IMR-90 (cell line): ENCODE measurements around the gene SMYD1. TPM values are rescaled to one million over a fixed set of nuclear protein-coding genes. Genes with fewer than 3 reads are reported as not detected.

Experiments
- ATAC-seq: fragments of 200-7000 bp; cut with Tn5 transposase; 2 replicates; pipeline ENCODE4 v1.9.1; 2020; ENCODE audit warnings: low read depth, mild to moderate bottlenecking, moderate library complexity
- BruUV-seq: library from RNA; stranded (reverse); fragments of 400-500 nt; replicated peaks from 2 replicates; lab custom pipeline; 2021; lab: Mats Ljungman, UMichigan
- CTCF ChIA-PET: fragments of 300-600 bp; formaldehyde crosslinking; extraction: SDS; loops from one replicate; lab custom pipeline; 2021; ENCODE audit warnings: antibody characterized with exemption; lab: Yijun Ruan, JAX
- POLR2A ChIA-PET: fragments of 300-600 bp; sonication (Branson Sonifier 250); formaldehyde crosslinking; loops from one replicate; lab custom pipeline; 2022; ENCODE audit warnings: antibody characterized with exemption; ENCODE audit not compliant: unreplicated experiment; lab: Charles Lee
- DNase-seq: peaks from one replicate; pipeline ENCODE4 v3.0.0; 2013
- H2AFZ ChIP-seq: replicated peaks from 2 replicates; pipeline ENCODE3; 2013; ENCODE audit warnings: low read length, mild to moderate bottlenecking; ENCODE audit not compliant: poor library complexity
- H2AK5ac ChIP-seq: 2 replicates; pipeline ENCODE4 v1.6.1; 2013; ENCODE audit warnings: low read depth, low read length, inconsistent platforms
- H2AK9ac ChIP-seq: replicated peaks from 2 replicates; pipeline ENCODE3; 2013; ENCODE audit warnings: mild to moderate bottlenecking, low read depth, low read length, moderate library complexity; ENCODE audit not compliant: poor library complexity
- H2BK120ac ChIP-seq: 2 replicates; pipeline ENCODE4 v1.6.1; 2013; ENCODE audit warnings: low read depth, low read length, inconsistent platforms
- H2BK15ac ChIP-seq: 3 replicates; pipeline ENCODE4 v1.6.1; 2013; ENCODE audit warnings: low read depth, low read length, inconsistent platforms
- H2BK20ac ChIP-seq: 2 replicates; pipeline ENCODE4 v1.6.1; 2013; ENCODE audit warnings: low read depth, mild to moderate bottlenecking, inconsistent platforms, low read length, moderate library complexity
- H2BK5ac ChIP-seq: 2 replicates; pipeline ENCODE4 v1.6.1; 2013; ENCODE audit warnings: mild to moderate bottlenecking, low read depth, low read length, inconsistent platforms; ENCODE audit not compliant: poor library complexity, severe bottlenecking
- H3K14ac ChIP-seq: replicated peaks from 2 replicates; pipeline ENCODE4 v1.6.1; 2013; ENCODE audit warnings: low read depth, low read length, inconsistent platforms
- H3K18ac ChIP-seq: 2 replicates; pipeline ENCODE4 v1.6.1; 2013; ENCODE audit warnings: low read depth, low read length, control low read depth
- H3K23ac ChIP-seq: 2 replicates; pipeline ENCODE4 v1.6.1; 2013; ENCODE audit warnings: low read depth, low read length, inconsistent platforms
- H3K27ac ChIP-seq: 2 replicates; pipeline ENCODE4 v1.5.1; 2013; ENCODE audit warnings: mild to moderate bottlenecking, control low read depth, low read length; ENCODE audit not compliant: insufficient read depth
- H3K27me3 ChIP-seq: 2 replicates; pipeline ENCODE4 v1.6.1; 2013; ENCODE audit warnings: low read length; ENCODE audit not compliant: control insufficient read depth, insufficient read depth
- H3K36me3 ChIP-seq: 2 replicates; pipeline ENCODE4 v1.6.1; 2013; ENCODE audit warnings: low read length, mixed read lengths; ENCODE audit not compliant: control insufficient read depth, insufficient read depth
- H3K4ac ChIP-seq: 2 replicates; pipeline ENCODE4 v1.6.1; 2013; ENCODE audit warnings: low read depth, low read length, inconsistent platforms
- H3K4me1 ChIP-seq: 2 replicates; pipeline ENCODE4 v1.6.1; 2013; ENCODE audit warnings: low read length, mixed read lengths; ENCODE audit not compliant: control insufficient read depth, insufficient read depth
- H3K4me2 ChIP-seq: 2 replicates; pipeline ENCODE4 v1.6.1; 2013; ENCODE audit warnings: low read depth, mild to moderate bottlenecking, control low read depth, low read length, moderate library complexity
- H3K4me3 ChIP-seq: 2 replicates; pipeline ENCODE4 v1.5.1; 2013; ENCODE audit warnings: low read depth, mild to moderate bottlenecking, control low read depth, low read length, moderate library complexity; ENCODE audit not compliant: insufficient read depth
- H3K56ac ChIP-seq: 2 replicates; pipeline ENCODE4 v1.6.1; 2013; ENCODE audit warnings: low read length, inconsistent platforms; ENCODE audit not compliant: insufficient read depth; ENCODE audit errors: extremely low read depth
- H3K79me1 ChIP-seq, 2 experiments: 2 replicates each; pipeline ENCODE4 v1.6.1; 2013; ENCODE audit warnings: low read length in 2 of 2, inconsistent platforms in 1 of 2, low read depth in 1 of 2
- H3K9ac ChIP-seq: 2 replicates; pipeline ENCODE4 v1.6.1; 2013; ENCODE audit warnings: low read depth, low read length, control low read depth
- H3K9me1 ChIP-seq: 2 replicates; pipeline ENCODE4 v1.6.1; 2013; ENCODE audit warnings: low read length, inconsistent platforms; ENCODE audit not compliant: insufficient read depth
- H3K9me3 ChIP-seq: 2 replicates; pipeline ENCODE4 v1.6.1; 2013; ENCODE audit warnings: low read length; ENCODE audit not compliant: control insufficient read depth, insufficient read depth
- H4K20me1 ChIP-seq: 2 replicates; pipeline ENCODE4 v1.6.1; 2013; ENCODE audit warnings: low read length, inconsistent platforms; ENCODE audit not compliant: insufficient read depth
- H4K5ac ChIP-seq: 2 replicates; pipeline ENCODE4 v1.6.1; 2013; ENCODE audit warnings: mild to moderate bottlenecking, low read depth, low read length, control low read depth
- H4K8ac ChIP-seq, 2 experiments: 2 replicates each; pipeline ENCODE4 v1.6.1; 2013; ENCODE audit warnings: low read depth in 2 of 2, low read length in 2 of 2, control low read depth in 1 of 2, inconsistent platforms in 1 of 2
- H4K91ac ChIP-seq: 2 replicates; pipeline ENCODE4 v1.6.1; 2013; ENCODE audit warnings: low read depth, low read length, inconsistent platforms; ENCODE audit not compliant: insufficient read depth
- CEBPB ChIP-seq: IDR thresholded peaks from 2 replicates; pipeline ENCODE4 v1.6.1; 2012; ENCODE audit warnings: low read depth, low read length, improper control_type of control experiment
- RCOR1 ChIP-seq: IDR thresholded peaks from 2 replicates; pipeline ENCODE4 v1.6.1; 2012; ENCODE audit warnings: mild to moderate bottlenecking, low read length, improper control_type of control experiment; ENCODE audit not compliant: insufficient replicate concordance
- SMC3 ChIP-seq: fragments of 150-350 bp; IDR thresholded peaks from 2 replicates; pipeline ENCODE4 v1.6.1; 2016; ENCODE audit warnings: low read depth, mild to moderate bottlenecking, antibody characterized with exemption, low read length, moderate library complexity
- WGBS, 2 experiments: methylation state at CpG; one replicate each; pipeline versions ENCODE4 v1.1.5 to v1.1.7; 2013; ENCODE audit warnings: missing lambda C conversion rate in 2 of 2; ENCODE audit not compliant: insufficient read length in 1 of 2; ENCODE audit errors: extremely low coverage in 2 of 2; 5-methylcytosine and 5-hydroxymethylcytosine counted together
- dilution Hi-C: fragments of 300-500 bp; cut with HindIII; formaldehyde crosslinking; loops from one replicate; pipeline ENCODE4 v1.14.3; 2018; ENCODE audit warnings: low sequenced_read_pairs; ENCODE audit not compliant: unreplicated experiment
- in situ Hi-C: fragments of 300-500 bp; cut with MboI; formaldehyde crosslinking; loops from 3 replicates; pipeline ENCODE4 v1.14.3; 2019; ENCODE audit warnings: low sequenced_read_pairs, inconsistent platforms, mixed read lengths
- intact Hi-C: fragments of 100-400 bp; cut with micrococcal nuclease; formaldehyde crosslinking; loops from 2 replicates; pipeline ENCODE4 v1.10.0; 2022
- polyA plus RNA-seq, 3 experiments: library from polyadenylated mRNA; depleted of rRNA; stranded (reverse); fragments of >200 nt; gene quantifications; 2 replicates each; pipeline ENCODE4 v1.2.3, GENCODE V29; 2012; ENCODE audit warnings: low replicate concordance in 1 of 3
- total RNA-seq: library from RNA; depleted of rRNA; stranded (reverse); fragments of >200 nt; gene quantifications from 2 replicates; pipeline ENCODE4 v1.2.3, GENCODE V29; 2012

SMYD1 gene
- total and polyA plus RNA-seq, 2 of the 4 experiments (the other 2 are of a cell fraction), result not detected

GRCh38 chr2:88051792-88052191 lies 15.8 kb upstream of the SMYD1 start:
- Histone ChIP-seq H4K91ac (no peak overlapping the region), H2BK120ac (no peak overlapping the region), H3K18ac (no peak overlapping the region), H2BK20ac (no peak overlapping the region), H3K4me1 (peaks cover 11% of the 10 kb centered on the region), H4K8ac (no peak overlapping the region; a peak in 1 of 4 replicates), H3K9ac (no peak overlapping the region), H2AFZ (no peak overlapping the region), H3K14ac (no peak overlapping the region), H3K4ac (no peak overlapping the region), H3K27me3 (no peaks in the 10 kb centered on the region), H2BK5ac (no peak overlapping the region), H3K9me1 (peaks cover 13% of the 10 kb centered on the region), H2BK15ac (no peak overlapping the region), H4K20me1 (peaks cover 4% of the 10 kb centered on the region; the same call in 1 of the 2 replicates), H2AK5ac (no peak overlapping the region), H3K4me3 (no peak overlapping the region), H3K23ac (no peak overlapping the region), H3K36me3 (peaks cover 8% of the 10 kb centered on the region), H3K56ac (no peak overlapping the region), H4K5ac (no peak overlapping the region), H3K4me2 (no peak overlapping the region), H3K79me1 (peaks cover 30 to 58% of the 10 kb centered on the region in 2 experiments), H3K9me3 (no peaks in the 10 kb centered on the region), H3K27ac (no peak overlapping the region), H2AK9ac (no peak overlapping the region)
- in situ Hi-C loops (loop anchor here (25.0 kb wide), 1 partner anchor 611 kb away; no protein-coding TSS in a partner anchor), intact Hi-C loops (no loop called here), dilution Hi-C loops (no loop called here)
- no TSS peak for BruUV-seq
- POLR2A ChIA-PET, result no interaction called here
- DNase-seq (no peak), ATAC-seq (no peak)
- no peak for TF ChIP-seq RCOR1
- no peak for TF ChIP-seq SMC3
- TF ChIP-seq CEBPB, result no peak
- 83% methylated on average over 1 of the region's 2 CpGs; no CpG with 5 or more reads in 1 of the 2 experiments for WGBS, 2 experiments
- CTCF ChIA-PET, result interaction anchor here (1.4 kb wide), 1 partner anchor 9 kb away, joined by 4 read pairs; no protein-coding TSS in a partner anchor
